Adrenal gland (tissue), 5 donors: ENCODE measurements around the gene CCDC152.

ENCODE experiments used
- CTCF ChIP-seq, 6 experiments: fragments of 450-650 bp in 4 of 6; fragments of 200-600 bp in 2 of 6; sonication (generic) in 1 of 6; IDR thresholded peaks; 1 replicate in 5 of 6; 2 replicates in 1 of 6; pipeline versions ENCODE4 v1.5.1 to v1.8.0; 2016 to 2021; ENCODE audit warnings: antibody characterized with exemption in 6 of 6, mild to moderate bottlenecking in 2 of 6, moderate library complexity in 1 of 6
- POLR2A ChIP-seq, 2 donors: fragments of 450-650 bp; IDR thresholded peaks; one replicate each; pipeline ENCODE4 v1.6.1; 2017; ENCODE audit warnings: antibody characterized with exemption in 2 of 2, mild to moderate bottlenecking in 2 of 2, moderate library complexity in 1 of 2
- donor health status: DM: no; HTN: no; CAD: no.

GRCh38 chr5:42721484-42721883, 35.1 kb upstream of the CCDC152 start:
- TF ChIP-seq CTCF (IDR thresholded peaks at IDR 0.05), result no peak
- no peak for TF ChIP-seq POLR2A (IDR thresholded peaks at IDR 0.05)
